MM.1S (cell line): ENCODE measurements around the gene GGNBP2.

Experiments used
- DNase-seq: peaks from one replicate; pipeline ENCODE4 v3.0.0-alpha.2; 2015
- H2AFZ ChIP-seq: fragments of 300-600 bp; sonication (generic); 2 replicates; pipeline ENCODE4 v1.6.0; 2016; ENCODE audit warnings: antibody characterized with exemption, low read length
- H3F3A ChIP-seq: fragments of 300-600 bp; sonication (generic); 2 replicates; pipeline ENCODE4 v1.6.1; 2016; ENCODE audit warnings: mild to moderate bottlenecking, antibody characterized with exemption, low read length, moderate library complexity, mixed read lengths; ENCODE audit not compliant: insufficient read depth
- H3K27ac ChIP-seq: fragments of 300-600 bp; sonication (generic); 2 replicates; pipeline ENCODE4 v1.5.1; 2016; ENCODE audit warnings: mild to moderate bottlenecking, low read length
- H3K27me3 ChIP-seq: fragments of 300-600 bp; sonication (generic); replicated peaks from 2 replicates; pipeline ENCODE4 v1.6.0; 2016; ENCODE audit warnings: low read length; ENCODE audit not compliant: insufficient read depth
- H3K36me3 ChIP-seq: fragments of 300-600 bp; sonication (generic); replicated peaks from 2 replicates; pipeline ENCODE4 v1.6.1; 2016; ENCODE audit warnings: mild to moderate bottlenecking, low read length, mixed read lengths; ENCODE audit not compliant: insufficient read depth
- H3K4me1 ChIP-seq: fragments of 300-600 bp; sonication (generic); 2 replicates; pipeline ENCODE4 v1.6.1; 2016; ENCODE audit warnings: low read length, mixed read lengths
- H3K4me2 ChIP-seq: fragments of 300-600 bp; sonication (generic); 2 replicates; pipeline ENCODE4 v1.6.0; 2016; ENCODE audit warnings: low read depth, low read length
- H3K4me3 ChIP-seq: fragments of 300-600 bp; sonication (generic); 2 replicates; pipeline ENCODE4 v1.5.1; 2016; ENCODE audit warnings: low read length, mixed read lengths
- H3K79me2 ChIP-seq: fragments of 300-600 bp; sonication (generic); 2 replicates; pipeline ENCODE4 v1.6.1; 2016; ENCODE audit warnings: mixed run types, low read length, mixed read lengths
- H3K9ac ChIP-seq: fragments of 300-600 bp; sonication (generic); 2 replicates; pipeline ENCODE4 v1.6.1; 2016; ENCODE audit warnings: low read length, mixed read lengths
- H3K9me2 ChIP-seq: fragments of 300-600 bp; sonication (generic); replicated peaks from 2 replicates; pipeline ENCODE4 v1.6.1; 2016; ENCODE audit warnings: mild to moderate bottlenecking, low read length, mixed read lengths; ENCODE audit not compliant: insufficient read depth
- H3K9me3 ChIP-seq: fragments of 300-600 bp; sonication (generic); replicated peaks from 2 replicates; pipeline ENCODE4 v1.6.1; 2016; ENCODE audit warnings: mild to moderate bottlenecking, low read length, mixed read lengths; ENCODE audit not compliant: insufficient read depth
- H4K20me1 ChIP-seq: fragments of 300-600 bp; sonication (generic); 2 replicates; pipeline ENCODE4 v1.6.1; 2016; ENCODE audit warnings: mild to moderate bottlenecking, low read length, moderate library complexity, mixed read lengths; ENCODE audit not compliant: insufficient read depth
- EZH2 ChIP-seq: fragments of 300-600 bp; sonication (generic); optimal IDR thresholded peaks from 2 replicates; pipeline ENCODE3; 2017; ENCODE audit warnings: low read depth, mild to moderate bottlenecking, antibody characterized with exemption, low read length, mixed read lengths
- EZH2phosphoT487 ChIP-seq: fragments of 300-600 bp; sonication (generic); IDR thresholded peaks from 2 replicates; pipeline ENCODE4 v1.6.1; 2018; ENCODE audit warnings: antibody characterized with exemption, low read length
- TF ChIP-seq, protein P1 (sequence below): fragments of 300-600 bp; sonication (generic); IDR thresholded peaks from 2 replicates; pipeline ENCODE4 v1.5.1; 2016; ENCODE audit warnings: antibody characterized with exemption, low read length, mixed read lengths

GGNBP2 gene

DNA sequence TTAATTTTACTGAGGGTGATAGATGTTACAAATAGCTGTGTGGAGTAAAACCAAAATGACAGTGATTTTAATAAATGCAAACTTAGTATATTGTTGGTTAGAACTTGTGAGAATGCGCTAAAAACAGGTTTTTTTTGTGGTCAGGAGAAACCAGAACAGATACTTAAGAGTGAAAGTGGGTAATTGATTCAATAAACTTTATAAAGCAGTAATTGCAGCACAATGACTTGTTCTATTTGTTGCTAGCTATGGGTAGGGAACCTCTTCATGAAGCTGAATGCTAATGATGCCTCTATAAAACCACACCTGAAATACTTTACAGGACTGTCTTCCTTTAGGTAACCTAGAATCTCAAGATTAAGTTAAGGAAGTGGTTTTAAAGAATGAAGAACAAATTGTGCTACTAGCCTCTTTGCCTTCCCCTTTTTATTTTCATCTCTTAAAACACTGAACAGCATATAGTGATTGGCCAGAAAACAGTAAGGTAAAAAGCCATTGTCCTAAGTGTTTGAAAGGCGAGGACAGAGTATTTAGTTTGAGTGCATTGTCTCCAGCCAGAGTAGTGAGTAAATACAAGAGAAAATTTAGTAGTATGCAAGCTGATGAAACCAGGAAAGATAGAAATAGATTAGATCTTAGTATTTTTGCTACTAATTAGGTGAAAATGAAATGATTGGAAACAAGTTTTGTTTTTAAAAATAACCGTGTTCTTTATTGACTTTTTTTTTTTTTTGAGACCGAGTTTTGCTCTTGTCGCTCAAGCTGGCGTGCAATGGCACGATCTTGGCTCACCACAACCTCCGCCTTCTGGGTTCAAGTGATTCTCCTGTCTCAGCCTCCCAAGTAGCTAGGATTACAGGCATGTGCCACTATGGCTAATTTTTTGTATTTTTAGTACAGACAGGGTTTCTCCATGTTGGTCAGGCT, 6.0 kb downstream of the GGNBP2 start:
- no peak overlapping the region for H3K27ac ChIP-seq
- H3K36me3 ChIP-seq, result peaks cover 5% of the 10 kb centered on the region; the same call in 1 of the 2 replicates
- DNase-seq, result peak; percentile 31
- H3K9me3 ChIP-seq, result no peaks in the 10 kb centered on the region
- peaks cover 37% of the 10 kb centered on the region for H4K20me1 ChIP-seq
- no peak overlapping the region for H3K4me2 ChIP-seq
- peaks cover 24% of the 10 kb centered on the region for H3K4me1 ChIP-seq
- H3K9me2 ChIP-seq, result no peaks in the 10 kb centered on the region
- peaks cover 99% of the 10 kb centered on the region for H3K79me2 ChIP-seq
- no peak overlapping the region for H3K4me3 ChIP-seq
- H3K27me3 ChIP-seq, result no peaks in the 10 kb centered on the region
- H2AFZ ChIP-seq, result no peak overlapping the region
- H3K9ac ChIP-seq, result no peak overlapping the region
- peaks cover 12% of the 10 kb centered on the region for H3F3A ChIP-seq
- TF ChIP-seq EZH2phosphoT487 (no peak), EZH2 (no peak)
- TF ChIP-seq, protein P1, sequence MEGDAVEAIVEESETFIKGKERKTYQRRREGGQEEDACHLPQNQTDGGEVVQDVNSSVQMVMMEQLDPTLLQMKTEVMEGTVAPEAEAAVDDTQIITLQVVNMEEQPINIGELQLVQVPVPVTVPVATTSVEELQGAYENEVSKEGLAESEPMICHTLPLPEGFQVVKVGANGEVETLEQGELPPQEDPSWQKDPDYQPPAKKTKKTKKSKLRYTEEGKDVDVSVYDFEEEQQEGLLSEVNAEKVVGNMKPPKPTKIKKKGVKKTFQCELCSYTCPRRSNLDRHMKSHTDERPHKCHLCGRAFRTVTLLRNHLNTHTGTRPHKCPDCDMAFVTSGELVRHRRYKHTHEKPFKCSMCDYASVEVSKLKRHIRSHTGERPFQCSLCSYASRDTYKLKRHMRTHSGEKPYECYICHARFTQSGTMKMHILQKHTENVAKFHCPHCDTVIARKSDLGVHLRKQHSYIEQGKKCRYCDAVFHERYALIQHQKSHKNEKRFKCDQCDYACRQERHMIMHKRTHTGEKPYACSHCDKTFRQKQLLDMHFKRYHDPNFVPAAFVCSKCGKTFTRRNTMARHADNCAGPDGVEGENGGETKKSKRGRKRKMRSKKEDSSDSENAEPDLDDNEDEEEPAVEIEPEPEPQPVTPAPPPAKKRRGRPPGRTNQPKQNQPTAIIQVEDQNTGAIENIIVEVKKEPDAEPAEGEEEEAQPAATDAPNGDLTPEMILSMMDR, result no peak

- no peaks in the 10 kb centered on the region for H3K9me3 ChIP-seq
- H3K4me1 ChIP-seq, result peaks cover 10% of the 10 kb centered on the region
- no peak overlapping the region for H3K9ac ChIP-seq
- no peak overlapping the region for H3K27ac ChIP-seq
- H3K4me2 ChIP-seq, result no peak overlapping the region
- H3K4me3 ChIP-seq, result no peak overlapping the region
- peaks cover 2% of the 10 kb centered on the region for H3F3A ChIP-seq
- H3K79me2 ChIP-seq, result peaks cover 93% of the 10 kb centered on the region
- TF ChIP-seq, protein P1, result no peak
- no peak for DNase-seq
- peaks cover 30% of the 10 kb centered on the region for H4K20me1 ChIP-seq
- H2AFZ ChIP-seq, result no peak overlapping the region
- no peaks in the 10 kb centered on the region for H3K9me2 ChIP-seq
- peaks cover 14% of the 10 kb centered on the region for H3K36me3 ChIP-seq
- H3K27me3 ChIP-seq, result no peaks in the 10 kb centered on the region
Measured at GRCh38 chr17:36553459-36553858, 8.7 kb downstream of the GGNBP2 start.

DNA sequence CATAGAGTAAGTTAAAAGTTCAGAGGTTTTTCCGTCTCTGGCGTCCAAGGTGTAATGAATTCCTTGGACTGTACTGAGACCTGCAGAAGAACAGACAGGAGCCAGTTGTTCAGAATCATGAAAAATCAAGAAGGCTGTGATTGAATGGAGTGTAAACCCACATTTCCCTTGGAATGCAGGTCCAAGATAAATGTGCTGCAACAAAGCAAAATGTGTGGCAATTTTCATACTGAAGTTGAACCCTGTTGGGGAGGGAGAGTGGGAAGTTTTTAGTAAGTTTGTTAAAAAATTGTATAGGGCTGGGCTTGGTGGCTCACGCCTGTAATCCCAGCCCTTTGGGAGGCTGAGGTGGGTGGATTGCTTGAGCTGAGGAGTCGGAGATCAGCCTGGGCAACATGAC, 21.4 kb downstream of the GGNBP2 start:
- H3K9me2 ChIP-seq, result no peaks in the 10 kb centered on the region
- H2AFZ ChIP-seq, result no peak overlapping the region
- no peak for TF ChIP-seq EZH2phosphoT487
- no peak for TF ChIP-seq EZH2
- TF ChIP-seq, protein P1, result no peak
- H3K79me2 ChIP-seq, result peaks cover 62% of the 10 kb centered on the region
- H3K9me3 ChIP-seq, result no peaks in the 10 kb centered on the region
- no peak overlapping the region for H3K27ac ChIP-seq
- 0 out of 2 replicates have a peak, but pooled peaks cover 3% of the 10 kb centered on the region for H4K20me1 ChIP-seq
- H3K36me3 ChIP-seq, result peaks cover 14% of the 10 kb centered on the region
- H3K9ac ChIP-seq, result no peak overlapping the region
- no peak overlapping the region for H3K4me2 ChIP-seq
- no peaks in the 10 kb centered on the region for H3K27me3 ChIP-seq
- no peak for DNase-seq
- no peaks in the 10 kb centered on the region for H3K4me1 ChIP-seq
- H3F3A ChIP-seq, result no peaks in the 10 kb centered on the region
- no peak overlapping the region for H3K4me3 ChIP-seq
